HepG2 (cell line): ENCODE data around the gene ZNF638. TPM values are rescaled to one million over a fixed set of nuclear protein-coding genes. Genes with fewer than 3 reads are reported as not detected.

Experiments used
- ARHGAP35 ChIP-seq: sonication (generic); formaldehyde crosslinking; IDR thresholded peaks from 2 replicates; pipeline ENCODE4 v1.9.0; 2022; ENCODE audit warnings: mild to moderate bottlenecking, inconsistent platforms, moderate library complexity, missing genetic modification reagents, borderline replicate concordance
- ATM ChIP-seq: fragments of 450-650 bp; IDR thresholded peaks from 2 replicates; pipeline ENCODE4 v1.7.1; 2017; ENCODE audit warnings: mild to moderate bottlenecking, borderline replicate concordance
- HDAC6 ChIP-seq: fragments of 200-600 bp; sonication (generic); IDR thresholded peaks from 2 replicates; pipeline ENCODE4 v1.7.0; 2017; ENCODE audit warnings: mild to moderate bottlenecking, antibody characterized with exemption, low read length, low read depth
- HNF4A ChIP-seq: sonication (generic); formaldehyde crosslinking; IDR thresholded peaks from 2 replicates; pipeline ENCODE4 v1.4.0; 2020; ENCODE audit warnings: missing genetic modification reagents
- HOXA3 ChIP-seq: sonication (generic); formaldehyde crosslinking; IDR thresholded peaks from 2 replicates; pipeline ENCODE4 v1.5.0; 2020; ENCODE audit warnings: missing genetic modification reagents
- JARID2 ChIP-seq: sonication (generic); formaldehyde crosslinking; IDR thresholded peaks from 2 replicates; pipeline ENCODE4 v1.8.1; 2023; ENCODE audit warnings: missing genetic modification reagents, inconsistent platforms; ENCODE audit not compliant: insufficient replicate concordance
- MED1 ChIP-seq: sonication (generic); formaldehyde crosslinking; IDR thresholded peaks from 2 replicates; pipeline ENCODE4 v1.4.0; 2020; ENCODE audit warnings: missing genetic modification reagents
- NFKBIZ ChIP-seq: IDR thresholded peaks from 2 replicates; pipeline ENCODE4 v1.6.1; 2018; ENCODE audit warnings: missing genetic modification reagents, missing compliant biosample characterization
- RNF219 ChIP-seq: sonication (generic); formaldehyde crosslinking; IDR thresholded peaks from 2 replicates; pipeline ENCODE4 v1.5.0; 2020; ENCODE audit warnings: mild to moderate bottlenecking, missing genetic modification reagents
- ZFP82 ChIP-seq: sonication (generic); formaldehyde crosslinking; IDR thresholded peaks from 2 replicates; pipeline ENCODE4 v1.5.1; 2020; ENCODE audit warnings: mild to moderate bottlenecking, missing genetic modification reagents, borderline replicate concordance
- ZMYM2 ChIP-seq: sonication (generic); formaldehyde crosslinking; IDR thresholded peaks from 2 replicates; pipeline ENCODE4 v1.8.0; 2022; ENCODE audit warnings: mild to moderate bottlenecking, missing genetic modification reagents
- ZMYM4 ChIP-seq: sonication (generic); formaldehyde crosslinking; IDR thresholded peaks from 2 replicates; pipeline ENCODE4 v1.8.1; 2023; ENCODE audit warnings: mild to moderate bottlenecking, missing genetic modification reagents
- ZNF12 ChIP-seq: sonication (generic); formaldehyde crosslinking; IDR thresholded peaks from 2 replicates; pipeline ENCODE4 v1.5.0; 2020; ENCODE audit warnings: missing genetic modification reagents
- ZNF30 ChIP-seq: sonication (generic); formaldehyde crosslinking; IDR thresholded peaks from 2 replicates; pipeline ENCODE4 v1.5.0; 2020; ENCODE audit warnings: mild to moderate bottlenecking, missing genetic modification reagents
- ZNF709 ChIP-seq: sonication (generic); formaldehyde crosslinking; IDR thresholded peaks from 2 replicates; pipeline ENCODE4 v1.5.0; 2020; ENCODE audit warnings: mild to moderate bottlenecking, missing genetic modification reagents
- ZNF740 ChIP-seq: sonication (generic); formaldehyde crosslinking; IDR thresholded peaks from 2 replicates; pipeline ENCODE4 v1.4.0; 2020; ENCODE audit warnings: missing genetic modification reagents
- polyA plus RNA-seq, 8 experiments: library from polyadenylated mRNA; depleted of rRNA in 3 of 8; stranded (reverse) in 7 of 8; unstranded in 1 of 8; fragments of >200 nt; fragmentation: Illumina TruSeq in 4 of 8; extraction: Trizol in 4 of 8; gene quantifications; 2 replicates each; pipeline versions ENCODE4 v1.2.1 to v1.2.3, GENCODE V29; 2011 to 2016; ENCODE audit warnings: low read depth in 4 of 8, missing spikeins in 1 of 8, mixed read lengths in 1 of 8; ENCODE audit not compliant: insufficient read depth in 1 of 8
- total RNA-seq, 5 experiments: library from RNA; depleted of rRNA; stranded (reverse); fragments of >200 nt; fragmentation: Illumina TruSeq; extraction: Trizol; gene quantifications; 2 replicates each; pipeline ENCODE4 v1.2.3, GENCODE V29; 2016; ENCODE audit warnings: low read depth in 1 of 5
- TF ChIP-seq, protein P1 (sequence below): sonication (generic); formaldehyde crosslinking; IDR thresholded peaks from 2 replicates; pipeline ENCODE4 v1.5.1; 2020; ENCODE audit warnings: mild to moderate bottlenecking, missing genetic modification reagents, borderline replicate concordance
- TF ChIP-seq, protein P2 (sequence below): sonication (generic); formaldehyde crosslinking; IDR thresholded peaks from 2 replicates; pipeline ENCODE4 v1.4.0; 2020; ENCODE audit warnings: missing genetic modification reagents
- TF ChIP-seq, protein P3 (sequence below): IDR thresholded peaks from 2 replicates; pipeline ENCODE4 v1.6.1; 2016; ENCODE audit warnings: control low read depth

Gene ZNF638
- total and polyA plus RNA-seq, 2 of the 13 experiments (the other 11 are each of a cell fraction or from before 2014, with no cell fraction given): 92.7 to 144 TPM

DNA sequence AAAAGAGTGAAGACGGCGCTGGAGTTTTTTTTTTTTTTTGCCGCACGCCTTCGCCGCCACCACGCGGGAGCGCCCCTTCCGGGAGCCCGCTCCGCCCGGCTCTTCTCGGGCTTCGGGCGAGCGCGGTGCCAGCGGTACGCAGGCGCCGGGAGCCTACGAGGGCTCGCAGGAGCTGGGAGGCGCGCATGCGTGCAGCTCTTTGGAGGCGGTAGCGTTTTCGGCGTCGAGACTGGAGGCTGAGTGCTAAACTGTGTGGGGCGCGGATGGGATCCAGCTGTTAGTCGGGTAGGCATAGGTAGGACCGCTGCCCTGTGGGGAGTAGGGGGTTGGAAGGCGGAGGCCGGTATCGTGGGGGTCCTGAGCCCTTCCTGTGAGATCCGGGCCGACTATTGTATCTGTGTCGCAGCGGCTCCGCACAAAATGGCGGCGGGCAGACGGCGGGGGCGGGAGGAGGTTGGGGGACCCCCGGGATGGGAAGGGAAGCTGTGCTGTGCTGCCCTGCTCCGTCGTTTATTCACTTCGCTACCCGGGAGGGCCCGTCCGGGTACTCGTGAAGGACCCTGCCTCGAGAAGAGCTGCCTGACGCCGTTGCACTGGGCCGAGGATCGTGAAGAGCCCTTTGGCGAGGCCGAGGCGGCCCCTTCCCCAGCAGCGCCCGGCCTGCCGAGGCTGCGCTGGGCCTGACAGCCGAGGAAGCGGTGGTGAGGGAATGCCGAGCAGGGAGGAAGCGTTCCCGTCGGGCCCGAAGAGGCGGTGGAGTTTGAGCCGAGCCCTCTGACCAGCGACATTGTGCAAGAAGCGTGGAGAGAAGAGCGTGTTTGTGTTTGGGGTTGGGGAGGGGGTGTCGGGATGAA lies at the start of gene ZNF638 (continued):
- TF ChIP-seq ZNF12 (CRISPR knock-in tag): no peak
- 0 out of 2 replicates have a peak, but pooled peaks have one; percentile 38 for TF ChIP-seq MED1
- TF ChIP-seq ZMYM2 (CRISPR knock-in tag): peak; percentile 75
- TF ChIP-seq, protein P1, sequence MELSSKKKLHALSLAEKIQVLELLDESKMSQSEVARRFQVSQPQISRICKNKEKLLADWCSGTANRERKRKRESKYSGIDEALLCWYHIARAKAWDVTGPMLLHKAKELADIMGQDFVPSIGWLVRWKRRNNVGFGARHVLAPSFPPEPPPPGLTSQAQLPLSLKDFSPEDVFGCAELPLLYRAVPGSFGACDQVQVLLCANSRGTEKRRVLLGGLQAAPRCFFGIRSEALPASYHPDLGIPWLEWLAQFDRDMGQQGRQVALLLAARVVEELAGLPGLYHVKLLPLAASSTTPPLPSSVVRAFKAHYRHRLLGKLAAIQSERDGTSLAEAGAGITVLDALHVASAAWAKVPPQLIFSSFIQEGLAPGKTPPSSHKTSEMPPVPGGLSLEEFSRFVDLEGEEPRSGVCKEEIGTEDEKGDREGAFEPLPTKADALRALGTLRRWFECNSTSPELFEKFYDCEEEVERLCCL (CRISPR knock-in tag): no peak
- TF ChIP-seq ZNF709: peak; percentile 79
- TF ChIP-seq ZNF30 (CRISPR knock-in tag): peak; percentile 93
- TF ChIP-seq HDAC6: no peak
- TF ChIP-seq NFKBIZ (CRISPR knock-in tag): peak; percentile 14; the same call in 1 of the 2 replicates
- 0 out of 2 replicates have a peak, but pooled peaks have one; percentile 4 for TF ChIP-seq RNF219 (CRISPR knock-in tag)
- TF ChIP-seq HOXA3 (CRISPR knock-in tag): peak; percentile 13; the same call in 1 of the 2 replicates
- TF ChIP-seq, protein P2, sequence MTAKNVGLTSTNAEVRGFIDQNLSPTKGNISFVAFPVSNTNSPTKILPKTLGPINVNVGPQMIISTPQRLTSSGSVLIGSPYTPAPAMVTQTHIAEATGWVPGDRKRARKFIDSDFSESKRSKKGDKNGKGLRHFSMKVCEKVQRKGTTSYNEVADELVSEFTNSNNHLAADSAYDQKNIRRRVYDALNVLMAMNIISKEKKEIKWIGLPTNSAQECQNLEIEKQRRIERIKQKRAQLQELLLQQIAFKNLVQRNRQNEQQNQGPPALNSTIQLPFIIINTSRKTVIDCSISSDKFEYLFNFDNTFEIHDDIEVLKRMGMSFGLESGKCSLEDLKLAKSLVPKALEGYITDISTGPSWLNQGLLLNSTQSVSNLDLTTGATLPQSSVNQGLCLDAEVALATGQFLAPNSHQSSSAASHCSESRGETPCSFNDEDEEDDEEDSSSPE (CRISPR knock-in tag): peak; percentile 72
- TF ChIP-seq ZMYM4 (CRISPR knock-in tag): peak; percentile 82
- TF ChIP-seq ATM: no peak
- peak; percentile 86; the same call in 1 of the 2 replicates for TF ChIP-seq ZFP82 (CRISPR knock-in tag)
- TF ChIP-seq, protein P3, sequence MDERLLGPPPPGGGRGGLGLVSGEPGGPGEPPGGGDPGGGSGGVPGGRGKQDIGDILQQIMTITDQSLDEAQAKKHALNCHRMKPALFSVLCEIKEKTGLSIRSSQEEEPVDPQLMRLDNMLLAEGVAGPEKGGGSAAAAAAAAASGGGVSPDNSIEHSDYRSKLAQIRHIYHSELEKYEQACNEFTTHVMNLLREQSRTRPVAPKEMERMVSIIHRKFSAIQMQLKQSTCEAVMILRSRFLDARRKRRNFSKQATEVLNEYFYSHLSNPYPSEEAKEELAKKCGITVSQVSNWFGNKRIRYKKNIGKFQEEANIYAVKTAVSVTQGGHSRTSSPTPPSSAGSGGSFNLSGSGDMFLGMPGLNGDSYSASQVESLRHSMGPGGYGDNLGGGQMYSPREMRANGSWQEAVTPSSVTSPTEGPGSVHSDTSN: no peak
- TF ChIP-seq HNF4A: peak; percentile 78
- peak; percentile 40; the same call in 1 of the 2 replicates for TF ChIP-seq ZNF740 (CRISPR knock-in tag)
- no peak for TF ChIP-seq JARID2 (CRISPR knock-in tag)
- peak; percentile 51; the same call in 1 of the 2 replicates for TF ChIP-seq ARHGAP35 (CRISPR knock-in tag)
